Astrocyte of the hippocampus (primary cell): ENCODE measurements around the gene ZBTB37.
"Not testable (repeated sequence)": the region's sequence is repeated elsewhere in the genome, so short reads cannot be mapped to it uniquely, and the experiment has no call there.

ENCODE experiments used
- DNase-seq: peaks from one replicate; pipeline ENCODE4 v3.0.0; 2011; ENCODE audit warnings: low read depth, low spot score

Gene ZBTB37

DNA sequence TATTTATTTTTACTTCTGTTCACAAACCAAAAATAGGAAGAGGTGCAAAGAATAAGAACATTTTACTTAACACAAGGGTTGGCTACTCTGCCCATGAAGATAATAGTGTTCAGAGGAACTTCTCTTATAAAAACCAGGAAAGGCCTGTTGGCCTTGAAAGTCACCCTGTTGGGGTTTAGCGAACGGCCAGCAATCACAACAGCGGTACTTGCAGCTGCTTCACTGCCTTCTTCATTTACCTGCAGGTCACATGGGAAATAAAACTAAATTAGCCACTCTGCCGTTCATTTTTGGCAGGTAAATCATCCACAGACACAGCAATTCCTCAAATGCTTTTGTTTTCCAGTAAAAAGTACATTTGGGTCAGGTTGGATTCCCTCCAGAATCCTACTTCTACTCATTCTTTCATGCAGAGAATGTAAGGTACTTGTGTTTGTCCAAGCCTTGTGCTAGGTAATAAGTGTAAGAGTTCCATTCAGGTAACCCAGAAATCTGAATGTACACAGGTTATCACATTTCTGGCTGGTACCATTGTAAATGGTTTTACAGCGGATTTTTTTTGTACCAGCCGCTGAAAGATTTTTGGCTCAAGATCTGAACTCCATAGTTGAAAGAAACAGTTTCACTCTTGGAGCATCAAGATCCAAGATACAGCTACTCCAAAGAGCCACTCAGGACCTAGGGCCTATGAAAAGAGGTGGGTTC lies 35.8 kb downstream of the ZBTB37 start:
- no peak for DNase-seq

DNA sequence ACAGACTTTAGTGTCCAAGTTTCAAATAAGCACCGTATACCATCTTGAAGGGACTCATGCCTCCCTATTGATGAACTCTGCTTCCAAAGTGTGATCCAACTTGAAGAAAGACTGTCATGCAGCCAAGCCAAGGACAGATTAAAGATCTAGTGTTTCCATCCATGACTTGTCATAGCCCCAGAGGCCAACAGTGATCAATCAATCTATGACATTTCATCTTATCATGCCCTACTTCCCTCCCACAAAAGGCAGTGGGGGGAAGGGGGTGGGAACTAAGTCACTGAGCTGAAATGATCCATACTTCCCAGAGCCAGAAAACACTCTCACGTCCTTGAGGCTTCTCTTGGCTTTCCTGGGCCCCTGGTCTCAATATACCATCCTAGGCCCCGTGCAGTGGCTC lies 44.9 kb downstream of the ZBTB37 start:
- no peak for DNase-seq

DNA sequence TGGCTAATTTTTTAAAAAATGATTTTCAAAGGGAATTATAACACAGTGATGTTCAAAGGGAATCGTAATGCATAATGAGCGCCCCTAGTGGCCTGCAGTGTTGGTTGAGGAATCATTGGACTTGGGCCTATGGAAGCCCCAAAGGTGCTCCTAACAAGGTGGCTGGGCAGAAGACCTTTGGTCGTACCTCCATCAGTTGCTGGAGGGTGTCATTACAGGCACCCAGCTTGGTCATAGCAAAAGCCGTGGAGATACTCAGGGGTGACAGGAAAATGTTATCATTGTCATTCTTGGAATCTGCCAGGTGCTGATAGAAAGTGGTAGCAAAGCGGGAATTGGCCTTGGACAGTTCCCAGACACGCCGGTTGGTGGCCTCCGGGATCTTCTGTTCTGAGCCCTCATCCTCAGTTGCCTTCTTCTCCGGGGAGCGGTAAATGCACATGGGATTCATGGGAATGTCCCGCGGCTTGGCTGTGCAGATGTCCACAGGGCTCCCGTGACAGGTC lies 46.2 kb downstream of the ZBTB37 start:
- no peak for DNase-seq

DNA sequence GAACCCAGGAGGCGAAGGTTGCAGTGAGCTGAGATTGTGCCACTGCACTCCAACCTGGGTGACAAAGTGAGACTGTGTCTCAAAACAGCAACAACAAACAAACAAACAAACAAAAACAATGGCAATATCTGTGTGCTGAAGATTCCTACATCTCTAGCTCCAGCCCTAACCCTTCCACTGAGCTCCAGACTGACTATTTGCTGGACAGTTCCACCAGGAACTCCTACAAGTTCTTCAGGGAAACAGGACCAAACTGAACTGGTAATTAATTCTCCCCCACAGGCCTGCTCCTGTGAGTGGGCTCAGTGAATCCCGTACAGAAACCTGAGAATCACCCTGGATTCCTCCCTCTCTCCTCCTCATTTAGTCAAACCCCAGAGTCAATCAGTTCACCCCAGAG lies 47.4 kb downstream of the ZBTB37 start:
- DNase-seq, result no peak

DNA sequence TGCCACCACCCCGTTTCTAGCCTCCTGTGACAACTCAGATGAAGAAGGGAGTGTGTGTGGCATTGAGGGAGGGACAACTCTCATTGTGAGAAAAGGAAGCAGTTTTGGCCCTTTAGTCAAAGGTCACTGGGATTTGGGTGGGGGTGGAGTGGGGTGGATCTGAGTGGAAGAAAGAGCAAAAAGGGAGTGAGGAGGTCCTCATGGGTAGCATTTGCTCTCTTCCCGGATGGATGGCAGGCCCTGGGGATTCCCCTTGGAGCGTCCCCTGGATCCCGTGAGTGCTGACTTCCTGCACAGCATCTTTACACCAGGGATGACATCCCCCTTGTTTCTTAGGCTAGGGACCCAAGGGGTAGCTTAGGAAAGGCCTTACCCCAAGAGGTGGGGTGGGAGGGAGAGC lies 48.5 kb downstream of the ZBTB37 start:
- no peak for DNase-seq

DNA sequence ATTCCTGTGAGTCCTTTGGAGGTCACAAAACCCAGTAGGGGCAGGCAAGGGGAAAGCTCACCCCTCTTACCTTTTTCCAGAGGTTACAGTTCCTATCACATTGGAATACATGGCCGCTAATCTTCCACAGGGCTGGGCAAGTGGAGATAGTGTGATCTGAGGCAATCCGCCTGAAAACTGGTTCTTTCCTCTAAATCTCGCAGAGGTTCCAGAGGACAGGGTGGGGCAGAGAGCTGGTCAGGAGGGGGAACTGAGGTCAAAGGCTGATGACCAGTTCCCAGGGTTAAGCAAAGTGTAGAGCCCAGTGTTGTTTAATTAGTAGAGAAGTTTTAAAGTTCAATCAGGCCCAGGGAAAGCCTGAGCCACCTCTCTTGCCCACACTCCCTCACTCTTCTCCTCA lies 49.0 kb downstream of the ZBTB37 start, which contains the start of gene SERPINC1:
Gene SERPINC1 (minus strand): TSS at position 179 of the 400 bp plus-strand sequence. CDS start 68 bp downstream, at position 111.
- no peak for DNase-seq

DNA sequence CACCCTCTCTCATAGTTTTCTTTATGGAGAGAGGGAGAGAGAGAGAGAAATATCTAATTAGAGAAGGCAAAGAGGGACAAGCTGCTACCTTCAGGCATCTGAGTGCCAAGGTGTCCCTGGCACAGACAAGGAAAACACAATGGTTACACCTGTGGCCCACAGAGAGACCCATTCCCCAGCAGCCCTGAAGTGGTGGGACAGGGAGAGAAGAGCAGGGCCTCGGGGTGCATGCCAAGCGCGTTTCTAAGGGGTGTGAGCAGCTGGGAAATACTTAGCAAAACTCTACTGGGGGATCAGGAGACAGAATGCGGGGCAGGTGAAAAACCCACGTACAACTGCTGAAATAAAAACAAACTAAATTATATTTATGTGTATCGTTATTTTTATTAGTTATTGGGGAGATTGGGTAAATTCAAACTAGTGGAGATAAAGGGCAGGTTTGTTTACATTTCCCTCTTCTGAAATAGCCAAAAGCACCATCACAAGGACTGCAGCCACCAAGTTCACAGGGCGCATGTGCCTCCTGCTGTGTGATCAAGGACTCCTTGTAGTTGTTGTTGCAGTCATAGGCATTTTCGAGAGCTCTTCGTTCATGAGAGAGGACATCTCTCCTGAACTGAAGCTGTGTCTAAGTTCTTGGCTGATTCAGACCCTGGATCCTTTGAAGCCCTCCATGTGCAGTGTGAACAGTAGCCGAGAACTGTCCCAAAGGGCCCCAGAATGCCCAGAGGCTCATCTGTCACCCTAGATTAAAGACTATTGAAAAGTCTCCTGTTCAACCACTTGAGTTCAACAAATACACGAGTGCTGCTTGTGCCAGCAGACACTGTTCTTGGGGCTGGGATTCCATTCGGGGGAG lies 49.7 kb downstream of the ZBTB37 start:
- DNase-seq, result no peak

DNA sequence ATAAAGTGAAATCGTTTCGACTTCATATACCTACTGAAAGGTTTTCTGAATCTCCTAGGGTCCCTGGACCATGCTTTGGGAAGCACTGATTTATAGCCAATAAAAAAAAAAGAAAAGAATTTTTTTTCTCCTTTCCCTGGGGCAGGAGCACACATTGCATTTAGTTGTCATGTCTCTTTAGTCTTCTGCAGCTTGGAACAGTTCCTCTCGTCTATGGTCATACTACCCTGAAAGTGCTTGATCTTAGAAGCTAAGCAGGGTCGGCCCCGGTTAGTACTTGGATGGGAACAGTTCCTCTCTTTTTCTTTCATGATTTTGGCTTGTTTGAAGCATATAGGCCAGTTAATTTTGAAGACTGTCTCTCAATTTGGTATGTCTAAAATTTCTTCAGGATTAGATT lies 52.7 kb downstream of the ZBTB37 start:
- DNase-seq, result no peak

DNA sequence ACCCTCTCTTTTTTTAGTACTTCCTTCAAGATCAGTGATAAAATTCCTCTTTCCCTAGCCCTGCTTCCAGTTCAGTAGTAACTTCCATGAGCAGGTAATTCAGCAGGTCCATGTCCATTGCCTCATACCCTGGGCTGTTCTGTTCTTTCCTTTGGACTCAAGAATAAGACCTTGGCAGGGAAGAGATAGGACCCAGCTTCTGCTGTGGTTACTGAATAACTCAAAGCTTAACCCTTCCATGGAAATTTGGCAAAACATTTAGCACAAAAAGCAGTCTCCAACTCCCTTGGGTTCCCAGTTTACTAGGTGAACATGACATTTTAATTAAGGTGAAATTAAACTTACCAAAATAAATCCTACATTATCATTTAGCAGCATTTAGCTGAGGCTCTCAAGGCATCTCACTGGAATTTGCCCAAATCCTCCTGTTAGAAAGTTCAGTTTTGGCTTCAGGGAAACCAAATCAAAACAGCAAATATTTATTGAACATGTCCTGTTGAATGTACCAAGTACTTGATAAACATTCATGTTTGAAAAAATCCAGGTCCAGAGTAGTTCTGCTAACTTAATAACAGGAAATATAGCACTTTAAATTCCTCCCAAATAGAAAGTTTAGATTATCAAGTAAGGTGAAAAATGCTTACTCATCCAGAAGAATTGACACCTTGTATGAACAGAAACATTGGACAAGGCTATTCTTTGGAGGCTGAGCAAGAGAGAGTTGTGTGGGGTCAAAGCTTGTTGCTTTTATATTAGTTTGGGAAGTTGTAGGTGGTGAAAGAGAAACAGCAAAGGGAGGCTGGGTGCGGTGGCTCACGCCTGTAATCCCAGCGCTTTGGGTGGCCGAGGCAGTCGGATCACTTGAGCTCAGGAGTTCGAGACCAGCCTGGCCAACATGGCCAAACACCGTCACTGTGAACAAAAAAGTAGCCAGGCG lies 57.4 kb downstream of the ZBTB37 start:
- DNase-seq, result no peak

DNA sequence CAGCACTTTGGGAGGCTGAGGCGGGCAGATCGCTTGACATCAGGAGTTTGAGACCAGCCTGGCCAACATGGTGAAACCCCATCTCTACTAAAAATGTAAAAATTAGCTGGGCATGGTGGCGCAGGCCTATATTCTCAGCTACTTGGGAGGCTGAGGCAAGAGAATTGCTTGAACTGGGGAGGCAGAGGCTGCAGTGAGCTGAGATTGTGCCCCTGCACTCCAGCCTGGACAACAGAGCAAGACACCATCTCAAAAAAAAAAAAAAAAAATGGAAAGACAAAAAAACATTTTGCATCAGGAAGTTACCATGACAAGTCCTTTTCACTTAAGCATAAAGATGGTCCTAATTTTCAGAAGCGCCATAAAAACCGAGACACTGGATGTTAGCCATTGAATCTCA lies 62.4 kb downstream of the ZBTB37 start:
- DNase-seq, result not testable (repeated sequence)

DNA sequence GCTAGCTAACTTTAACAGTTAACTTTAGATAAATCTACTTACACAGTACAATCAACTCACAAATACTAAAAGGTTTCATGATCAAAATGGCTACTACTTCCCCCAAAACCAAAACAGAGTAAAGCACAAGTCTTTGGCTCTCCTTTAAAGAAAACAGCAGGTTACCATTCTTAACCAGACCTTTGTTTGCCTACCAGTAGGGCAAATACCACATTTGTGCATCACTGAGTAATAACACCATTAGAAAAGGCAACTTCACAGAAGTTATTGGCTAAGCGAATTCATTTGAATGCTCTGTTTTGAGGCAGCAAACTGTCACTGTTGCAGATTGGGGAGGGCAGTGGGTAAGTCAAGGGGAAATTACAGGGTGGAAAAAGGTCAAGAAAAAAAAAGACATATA lies 66.3 kb downstream of the ZBTB37 start:
- peak; percentile 67 for DNase-seq

DNA sequence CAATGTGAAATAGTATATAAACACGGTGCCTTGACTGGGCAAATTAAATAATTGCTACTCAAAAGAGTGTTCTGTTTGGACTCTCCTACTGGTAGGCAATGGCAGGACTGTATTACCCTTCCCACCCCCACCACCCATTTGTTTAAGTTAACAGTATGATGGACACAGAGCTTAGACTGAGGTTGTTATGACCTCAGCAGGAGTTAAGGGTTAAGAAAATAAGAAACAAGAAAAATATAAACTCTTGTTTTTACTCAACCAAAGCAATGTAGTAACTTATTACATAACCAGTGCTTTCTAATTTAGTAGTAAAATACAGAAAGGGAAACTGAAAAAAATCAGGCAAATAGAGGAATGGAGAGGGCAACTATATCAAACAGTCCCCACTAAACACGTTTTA lies 68.9 kb downstream of the ZBTB37 start:
- no peak for DNase-seq

DNA sequence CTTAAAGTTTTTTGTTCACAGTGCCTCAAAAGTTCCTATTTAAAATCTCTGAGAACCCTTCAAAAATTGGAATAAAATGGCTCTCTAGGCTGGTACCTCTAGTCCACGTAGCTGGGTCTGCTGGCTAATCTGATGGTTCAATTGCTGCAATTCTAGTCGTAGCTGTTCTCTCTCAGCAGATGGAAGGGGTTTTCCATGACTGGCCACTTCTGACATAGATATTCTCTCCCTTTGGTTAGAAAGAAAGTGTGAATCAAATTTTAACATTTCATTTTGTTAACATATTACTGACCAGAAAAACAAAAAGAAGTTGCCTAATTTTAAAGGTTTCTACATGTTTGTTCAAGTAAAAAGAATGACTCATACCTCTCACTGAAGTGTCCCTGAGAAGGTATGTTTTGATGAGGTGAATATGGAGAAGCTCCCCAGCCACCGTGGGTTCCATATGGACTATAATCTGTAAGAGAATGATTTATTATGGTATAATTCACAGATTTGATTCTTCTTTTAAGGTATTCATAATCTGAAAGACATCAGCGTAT lies 78.3 kb downstream of the ZBTB37 start:
- DNase-seq, result no peak

DNA sequence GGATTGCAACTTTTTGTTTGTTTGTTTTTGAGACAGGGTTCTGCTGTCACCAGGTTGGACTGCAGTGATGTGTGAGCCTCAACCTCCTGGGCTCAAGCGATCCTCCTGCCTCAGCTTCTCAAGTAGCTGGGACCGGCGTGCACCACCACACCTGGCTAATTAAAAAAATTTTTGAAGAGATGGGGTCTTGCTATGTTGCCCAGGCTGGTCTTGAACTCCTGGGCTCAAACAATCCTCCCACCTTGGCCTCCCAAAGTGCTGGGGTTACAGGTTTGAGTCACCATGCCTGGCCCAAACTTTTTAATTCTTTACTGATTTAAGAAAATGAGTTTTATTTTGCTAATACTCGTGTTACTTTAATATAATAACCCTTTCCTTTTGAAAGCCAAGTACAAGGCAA lies 80.4 kb downstream of the ZBTB37 start:
- DNase-seq, result no peak
